Ovary (tissue), 3 donors: ENCODE data around the gene RPUSD3.

Experiments
- CTCF ChIP-seq, 3 donors: fragments of 450-650 bp in 2 of 3; fragments of 200-600 bp in 1 of 3; IDR thresholded peaks; one replicate each; pipeline versions ENCODE4 v1.5.1 to v1.8.0; 2016 to 2022; ENCODE audit warnings: antibody characterized with exemption in 3 of 3, mild to moderate bottlenecking in 1 of 3
- EP300 ChIP-seq: sonication (generic); formaldehyde crosslinking; IDR thresholded peaks from one replicate; pipeline ENCODE4 v1.6.1; 2017; ENCODE audit warnings: antibody characterized with exemption
- donor health status: DM: no; HTN: no; CAD: no.

- TF ChIP-seq CTCF (IDR thresholded peaks at IDR 0.05) (no peak), EP300 (no peak)
Observed at GRCh38 chr3:9846931-9847488, 3.2 kb upstream of the RPUSD3 start.
